GM12801 (cell line): ENCODE results near the gene GABRA4.

Experiments
- TF ChIP-seq, protein P1 (sequence below): IDR thresholded peaks from one replicate; pipeline ENCODE4 v1.5.1; 2011; ENCODE audit warnings: control low read depth; ENCODE audit not compliant: insufficient read length; ENCODE audit errors: extremely low read depth

Gene GABRA4

GRCh38 chr4:46870411-46870810 is 123.0 kb downstream of the GABRA4 start:
- TF ChIP-seq, protein P1, sequence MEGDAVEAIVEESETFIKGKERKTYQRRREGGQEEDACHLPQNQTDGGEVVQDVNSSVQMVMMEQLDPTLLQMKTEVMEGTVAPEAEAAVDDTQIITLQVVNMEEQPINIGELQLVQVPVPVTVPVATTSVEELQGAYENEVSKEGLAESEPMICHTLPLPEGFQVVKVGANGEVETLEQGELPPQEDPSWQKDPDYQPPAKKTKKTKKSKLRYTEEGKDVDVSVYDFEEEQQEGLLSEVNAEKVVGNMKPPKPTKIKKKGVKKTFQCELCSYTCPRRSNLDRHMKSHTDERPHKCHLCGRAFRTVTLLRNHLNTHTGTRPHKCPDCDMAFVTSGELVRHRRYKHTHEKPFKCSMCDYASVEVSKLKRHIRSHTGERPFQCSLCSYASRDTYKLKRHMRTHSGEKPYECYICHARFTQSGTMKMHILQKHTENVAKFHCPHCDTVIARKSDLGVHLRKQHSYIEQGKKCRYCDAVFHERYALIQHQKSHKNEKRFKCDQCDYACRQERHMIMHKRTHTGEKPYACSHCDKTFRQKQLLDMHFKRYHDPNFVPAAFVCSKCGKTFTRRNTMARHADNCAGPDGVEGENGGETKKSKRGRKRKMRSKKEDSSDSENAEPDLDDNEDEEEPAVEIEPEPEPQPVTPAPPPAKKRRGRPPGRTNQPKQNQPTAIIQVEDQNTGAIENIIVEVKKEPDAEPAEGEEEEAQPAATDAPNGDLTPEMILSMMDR, result no peak
